HEK293T (cell line): ENCODE results near the gene MTARC2.

Experiments used
- ARNT ChIP-seq: fragments of 450-650 bp; IDR thresholded peaks from 2 replicates; pipeline ENCODE4 v1.6.1; 2017; ENCODE audit warnings: mild to moderate bottlenecking
- BHLHE40 ChIP-seq: fragments of 450-650 bp; IDR thresholded peaks from 2 replicates; pipeline ENCODE4 v1.6.1; 2016; ENCODE audit warnings: mild to moderate bottlenecking, moderate library complexity, borderline replicate concordance
- ELF4 ChIP-seq: fragments of 450-650 bp; IDR thresholded peaks from 2 replicates; pipeline ENCODE4 v1.6.1; 2017; ENCODE audit warnings: antibody characterized with exemption
- FOXA1 ChIP-seq: fragments of 450-650 bp; IDR thresholded peaks from 2 replicates; pipeline ENCODE4 v1.6.1; 2016; ENCODE audit warnings: mild to moderate bottlenecking
- FOXK2 ChIP-seq: fragments of 450-650 bp; IDR thresholded peaks from 2 replicates; pipeline ENCODE4 v1.6.1; 2016; ENCODE audit warnings: mild to moderate bottlenecking
- HDGF ChIP-seq: fragments of 450-650 bp; IDR thresholded peaks from 2 replicates; pipeline ENCODE4 v1.6.1; 2017; ENCODE audit warnings: antibody characterized with exemption, borderline replicate concordance
- SP1 ChIP-seq: fragments of 450-650 bp; IDR thresholded peaks from 2 replicates; pipeline ENCODE4 v1.6.1; 2017

- no peak for TF ChIP-seq ELF4
- TF ChIP-seq SP1 = no peak
- no peak for TF ChIP-seq HDGF
- no peak for TF ChIP-seq FOXA1
- TF ChIP-seq ARNT = no peak
- TF ChIP-seq BHLHE40 = no peak
- TF ChIP-seq FOXK2 = no peak
Measured at GRCh38 chr1:220767312-220768125, 19.4 kb downstream of the MTARC2 start.
